Testis (tissue), 2 donors: ENCODE data around the gene ADH1A.

Experiments used
- CTCF ChIP-seq, 3 experiments: fragments of 450-650 bp in 2 of 3; fragments of 200-600 bp in 1 of 3; sonication (generic) in 1 of 3; IDR thresholded peaks; one replicate each; pipeline ENCODE4 v1.5.1; 2016 to 2019; ENCODE audit warnings: antibody characterized with exemption in 3 of 3, mild to moderate bottlenecking in 2 of 3, moderate library complexity in 1 of 3
- POLR2A ChIP-seq: fragments of 450-650 bp; IDR thresholded peaks from one replicate; pipeline ENCODE4 v1.6.1; 2017; ENCODE audit warnings: antibody characterized with exemption, mild to moderate bottlenecking, moderate library complexity

- TF ChIP-seq POLR2A (no peak), CTCF (IDR thresholded peaks at IDR 0.05) (no peak)
Observed at GRCh38 chr4:99293357-99293756, 2.6 kb upstream of the ADH1A start.
